NCI-H69 (cell line): ENCODE measurements around the gene SSX1.
"Not testable (repeated sequence)": the region's sequence is repeated elsewhere in the genome, so short reads cannot be mapped to it uniquely, and the experiment has no call there.

ENCODE experiments used
- DNase-seq: peaks from one replicate; lab custom pipeline; 2025; lab: John Stamatoyannopoulos, UW

Gene SSX1, protein sequence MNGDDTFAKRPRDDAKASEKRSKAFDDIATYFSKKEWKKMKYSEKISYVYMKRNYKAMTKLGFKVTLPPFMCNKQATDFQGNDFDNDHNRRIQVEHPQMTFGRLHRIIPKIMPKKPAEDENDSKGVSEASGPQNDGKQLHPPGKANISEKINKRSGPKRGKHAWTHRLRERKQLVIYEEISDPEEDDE

DNA sequence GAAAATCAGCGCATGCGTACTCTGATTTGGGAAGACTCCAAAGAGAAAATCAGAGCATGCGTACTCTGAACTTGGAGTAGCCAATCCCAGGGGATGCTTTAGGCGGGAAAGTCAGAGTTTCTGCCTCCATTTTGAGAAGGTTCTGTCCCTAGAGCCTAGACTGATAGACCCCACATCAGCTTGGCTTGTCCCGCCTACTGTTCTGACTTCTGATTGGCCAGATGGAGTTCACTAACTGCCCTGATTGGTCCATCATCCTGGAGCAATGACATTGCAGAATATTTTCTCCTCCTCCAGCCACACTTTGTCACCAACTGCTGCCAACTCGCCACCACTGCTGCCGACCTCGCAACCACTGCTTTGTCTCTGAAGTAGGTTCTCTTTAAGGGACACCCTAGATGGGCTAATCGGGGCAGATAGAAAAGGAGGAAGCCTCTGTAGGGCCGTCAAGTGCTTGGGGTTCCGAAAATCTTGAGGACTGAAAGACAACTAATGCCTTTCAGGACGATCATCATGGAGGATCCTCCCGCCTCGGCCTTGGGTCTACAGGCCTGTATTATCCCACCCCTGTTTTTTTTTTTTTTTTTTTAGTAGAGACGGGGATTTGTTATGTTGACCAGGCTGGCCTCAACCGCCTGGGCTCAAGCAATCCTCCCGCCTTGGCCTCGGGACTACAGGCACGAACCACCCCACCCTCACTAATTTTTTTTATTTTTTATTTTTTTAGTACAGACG lies at the start of gene SSX1:
Gene SSX1 (plus strand): TSS at position 331 of the 735 bp plus-strand sequence. CDS start 1,850 bp downstream, outside the sequence.
- DNase-seq: not testable (repeated sequence)

DNA sequence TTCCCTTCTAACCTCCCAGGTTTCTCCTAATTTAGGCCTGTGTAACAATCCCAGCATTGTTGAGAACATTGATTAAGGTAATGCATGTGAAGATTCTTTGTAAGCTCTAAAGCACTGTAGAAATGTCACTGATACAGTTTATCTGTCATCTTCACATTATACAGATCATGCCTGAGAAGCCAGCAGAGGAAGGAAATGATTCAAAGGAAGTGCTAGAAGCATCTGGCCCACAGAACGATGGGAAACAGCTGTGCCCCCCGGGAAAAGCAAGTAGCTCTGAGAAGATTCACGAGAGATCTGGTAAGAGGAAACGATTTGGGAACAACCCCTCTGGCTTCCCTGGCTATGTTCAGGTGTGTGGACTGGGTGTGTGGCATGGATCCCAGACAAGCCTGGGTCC lies 40.9 kb upstream of the SSX1 start:
- not testable (repeated sequence) for DNase-seq

DNA sequence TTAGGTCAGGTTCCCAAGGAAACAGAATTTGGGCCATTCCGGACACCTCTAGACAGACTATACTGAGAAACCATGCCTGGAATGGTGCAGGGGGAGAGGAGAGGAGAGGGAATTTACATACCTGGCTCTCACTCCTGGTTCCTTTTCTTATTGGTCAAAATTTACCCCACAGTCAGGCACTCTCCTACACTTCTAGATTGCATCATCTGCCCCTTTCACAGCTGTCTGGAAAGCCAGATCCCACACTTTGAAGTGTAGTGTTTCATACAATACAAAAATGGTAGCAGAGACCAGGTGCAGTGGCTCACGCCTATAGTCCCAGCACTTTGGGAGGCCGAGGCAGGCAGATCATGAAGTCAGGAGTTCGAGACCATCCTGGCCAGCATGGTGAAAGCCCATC lies 31.0 kb upstream of the SSX1 start:
- DNase-seq: not testable (repeated sequence)

DNA sequence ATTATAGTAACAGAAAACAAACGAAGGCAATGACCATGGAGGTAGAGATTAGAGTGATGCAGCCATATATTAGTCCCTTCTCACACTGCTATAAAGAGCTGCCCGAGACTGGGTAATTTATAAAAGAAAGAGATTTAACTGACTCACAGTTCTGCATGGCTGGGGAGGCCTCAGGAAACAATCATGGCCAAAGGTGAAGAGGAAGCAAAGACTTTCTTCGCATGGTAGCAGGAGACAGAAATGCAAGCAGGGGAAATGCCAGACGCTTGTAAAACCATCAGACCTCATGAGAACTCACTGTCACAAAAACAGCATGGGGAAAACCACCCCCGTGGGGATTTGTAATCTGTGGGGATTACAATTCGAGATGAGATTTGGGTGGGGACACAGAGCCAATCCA lies 2.2 kb upstream of the SSX1 start:
- DNase-seq: not testable (repeated sequence)

DNA sequence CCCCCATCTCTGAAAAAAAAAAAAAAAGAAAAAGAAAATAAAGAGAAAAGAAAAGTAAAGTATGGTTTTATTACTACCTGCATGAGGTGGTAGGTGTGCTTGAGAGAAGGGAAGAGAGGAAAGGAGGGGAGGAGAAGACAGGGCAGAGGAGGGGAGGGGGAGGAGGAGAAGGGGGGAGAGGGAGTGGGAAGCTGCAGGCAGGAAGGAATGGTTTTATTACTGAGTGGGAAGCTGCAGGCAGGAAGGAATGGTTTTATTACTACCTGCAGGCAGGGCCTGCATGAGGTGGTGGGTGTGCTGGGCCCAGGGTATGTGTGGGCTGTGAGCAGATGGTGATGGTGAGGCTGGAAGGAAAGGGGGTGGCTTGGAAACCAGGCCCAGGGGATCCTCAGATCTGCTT lies 19.2 kb downstream of the SSX1 start:
- DNase-seq: not testable (repeated sequence)

DNA sequence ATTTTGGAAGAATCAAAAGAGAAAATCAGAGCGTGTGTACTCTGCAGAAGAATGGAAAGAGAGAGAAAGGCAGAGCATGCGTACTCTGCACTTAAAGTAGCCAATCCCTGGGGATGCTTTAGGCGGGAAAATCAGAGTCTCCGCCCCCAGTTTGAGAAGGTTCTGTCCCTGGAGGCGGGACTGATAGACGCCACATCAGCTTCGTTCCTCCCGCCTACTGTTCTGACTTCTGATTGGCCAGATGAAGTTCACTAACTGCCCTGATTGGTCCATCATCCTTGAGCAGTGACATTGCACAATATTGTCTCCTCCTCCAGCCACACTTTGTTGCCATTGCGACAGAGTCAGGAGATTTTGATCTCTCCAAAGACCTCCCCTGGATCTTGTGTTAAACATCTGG lies 23.8 kb downstream of the SSX1 start:
- no peak for DNase-seq

DNA sequence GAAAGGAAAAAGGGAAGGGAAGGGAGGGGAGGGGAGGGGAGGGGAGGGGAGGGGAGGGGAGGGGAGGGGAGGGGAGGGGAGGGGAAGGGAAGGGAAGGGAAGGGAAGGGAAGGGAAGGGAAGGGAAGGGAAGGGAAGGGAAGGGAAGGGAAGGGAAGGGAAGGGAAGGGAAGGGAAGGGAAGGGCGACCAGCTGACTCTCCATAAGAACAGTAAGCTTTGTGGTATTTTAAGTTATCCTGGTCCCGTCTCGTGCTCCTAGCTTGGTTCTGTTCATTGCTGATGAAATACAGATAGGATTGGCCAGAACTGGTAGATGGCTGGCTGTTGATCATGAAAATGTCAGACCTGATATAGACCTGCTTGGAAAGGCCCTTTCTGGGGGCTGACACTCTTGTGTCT lies 25.5 kb downstream of the SSX1 start:
- DNase-seq: not testable (repeated sequence)

DNA sequence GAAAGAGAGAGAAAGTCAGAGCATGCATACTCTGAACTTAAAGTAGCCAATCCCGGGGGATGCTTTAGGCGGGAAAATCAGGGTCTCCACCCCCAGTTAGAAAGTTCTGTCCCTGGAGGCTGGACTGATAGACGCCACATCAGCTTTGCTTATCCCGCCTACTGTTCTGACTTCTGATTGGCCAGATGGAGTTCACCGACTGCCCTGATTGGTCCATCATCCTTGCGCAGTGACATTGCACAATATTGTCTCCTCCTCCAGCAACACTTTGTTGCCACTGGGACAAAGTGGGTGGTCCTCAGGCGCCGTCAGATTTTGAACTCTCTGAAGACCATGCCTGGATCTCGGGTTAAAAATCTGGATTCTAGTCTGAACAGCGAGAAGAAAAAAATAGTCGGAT lies 51.0 kb downstream of the SSX1 start:
- DNase-seq: no peak

DNA sequence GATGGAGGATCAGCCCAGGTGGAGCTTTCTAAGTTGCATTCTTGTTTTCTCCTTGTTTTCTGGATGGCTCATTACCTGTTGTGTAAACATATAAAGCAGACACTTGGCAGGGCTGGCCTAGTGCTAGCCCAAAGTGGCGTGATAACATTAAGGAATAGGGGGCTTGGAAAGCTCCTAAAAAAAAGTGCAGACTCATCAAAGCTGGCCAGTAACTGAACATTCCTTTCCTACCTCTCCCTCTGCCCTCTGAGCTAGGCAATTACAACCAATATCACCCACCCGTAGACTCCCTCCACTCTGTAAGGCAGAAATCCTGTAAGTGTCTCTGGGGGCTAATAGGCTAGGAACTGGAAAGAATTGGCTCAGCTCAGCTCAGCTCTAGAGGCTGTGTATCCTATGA lies 58.8 kb downstream of the SSX1 start:
- not testable (repeated sequence) for DNase-seq
